HG02840 (cell line): ENCODE data around the gene SDK1.

Experiments
- ATAC-seq: cut with Tn5 transposase; IDR thresholded peaks from one replicate; pipeline ENCODE4 v1.9.1; 2021; ENCODE audit warnings: mild to moderate bottlenecking, moderate library complexity, moderate number of reproducible peaks; ENCODE audit not compliant: unreplicated experiment, low FRiP score

SDK1 gene

GRCh38 chr7:4151926-4152549 is 851.0 kb downstream of the SDK1 start:
- ATAC-seq: no peak

- ATAC-seq: no peak
Measured at GRCh38 chr7:4154882-4155535, 854.0 kb downstream of the SDK1 start.

GRCh38 chr7:4156190-4156589 is 855.1 kb downstream of the SDK1 start:
- ATAC-seq: no peak

GRCh38 chr7:4157651-4158050 is 856.6 kb downstream of the SDK1 start:
- no peak for ATAC-seq

- no peak for ATAC-seq
Measured at GRCh38 chr7:4158441-4159153, 857.5 kb downstream of the SDK1 start.

GRCh38 chr7:4159154-4159501 is 858.1 kb downstream of the SDK1 start:
- no peak for ATAC-seq

GRCh38 chr7:4159761-4160554 is 858.9 kb downstream of the SDK1 start:
- no peak for ATAC-seq

GRCh38 chr7:4162884-4163564 is 862.0 kb downstream of the SDK1 start:
- ATAC-seq: no peak

GRCh38 chr7:4163565-4164203 is 862.6 kb downstream of the SDK1 start:
- ATAC-seq: no peak

GRCh38 chr7:4164556-4164955 is 863.5 kb downstream of the SDK1 start:
- ATAC-seq: no peak

- no peak for ATAC-seq
Measured at GRCh38 chr7:4166340-4166739, 865.3 kb downstream of the SDK1 start.

GRCh38 chr7:4166807-4167206 is 865.8 kb downstream of the SDK1 start:
- no peak for ATAC-seq

- no peak for ATAC-seq
Measured at GRCh38 chr7:4167385-4167910, 866.4 kb downstream of the SDK1 start.

GRCh38 chr7:4168041-4168440 is 867.0 kb downstream of the SDK1 start:
- ATAC-seq: no peak

- no peak for ATAC-seq
Measured at GRCh38 chr7:4168541-4168940, 867.5 kb downstream of the SDK1 start.

- no peak for ATAC-seq
Measured at GRCh38 chr7:4169455-4169854, 868.4 kb downstream of the SDK1 start.

GRCh38 chr7:4170997-4171786 is 870.1 kb downstream of the SDK1 start:
- ATAC-seq: no peak

- no peak for ATAC-seq
Measured at GRCh38 chr7:4172883-4173282, 871.8 kb downstream of the SDK1 start.

- no peak for ATAC-seq
Measured at GRCh38 chr7:4173615-4174014, 872.6 kb downstream of the SDK1 start.
